ENCODE data around the gene JCHAIN.
"Not testable (repeated sequence)": the region's sequence is repeated elsewhere in the genome, so short reads cannot be mapped to it uniquely, and the experiment has no call there.

Gene JCHAIN

GRCh38 chr4:70687821-70688794, 21.8 kb upstream of the JCHAIN start, which contains the start of gene UTP3:
Gene UTP3, plus strand, starts transcription at chr4:70688532. Its CDS starts 146 bp downstream, at chr4:70688678.
- H3K4me3 ChIP-seq (ENCODE audit: low read length): peak within 1 kb of the TSS; percentile 96
- H3K9ac ChIP-seq (ENCODE audit: low read length): peak within 1 kb of the TSS; percentile 91
- no peaks in the 10 kb centered on the region for H3K9me3 ChIP-seq (ENCODE audit: control insufficient read depth, low read depth, low read length)
- H3K4me1 ChIP-seq (ENCODE audit: control insufficient read depth, low read depth, low read length): peaks cover 12% of the 10 kb centered on the region
- peaks cover 9% of the 10 kb centered on the region for H3K36me3 ChIP-seq (ENCODE audit: control insufficient read depth, low read depth, low read length)
- peak within 1 kb of the TSS; percentile 86 for H3K27ac ChIP-seq (ENCODE audit: low read length)
- no peaks in the 10 kb centered on the region for H3K27me3 ChIP-seq (ENCODE audit: control insufficient read depth, insufficient read depth, low read length)

DNA sequence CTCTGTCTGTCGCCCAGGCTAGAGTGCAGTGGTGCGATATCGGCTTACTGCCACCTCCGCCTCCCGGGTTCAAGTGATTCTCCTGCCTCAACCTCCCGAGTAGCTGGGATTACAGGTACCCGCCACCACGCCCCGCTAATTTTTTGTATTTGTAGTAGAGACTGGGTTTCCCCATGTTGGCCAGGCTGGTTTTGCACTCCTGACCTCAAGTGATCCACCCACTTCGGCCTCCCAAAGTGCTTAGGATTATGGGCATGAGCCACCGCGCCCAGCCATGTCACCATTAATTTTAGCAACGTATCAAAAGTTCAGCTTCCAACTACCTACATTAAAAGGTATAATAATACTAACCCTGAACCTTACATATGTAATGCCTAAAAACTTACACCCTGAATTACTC, 21.1 kb upstream of the JCHAIN start:
- peak overlapping the region; percentile 91 for H3K9ac ChIP-seq (ENCODE audit: low read length)
- no peak overlapping the region for H3K27ac ChIP-seq (ENCODE audit: low read length)
- peak overlapping the region; percentile 96 for H3K4me3 ChIP-seq (ENCODE audit: low read length)
- no peaks in the 10 kb centered on the region for H3K9me3 ChIP-seq (ENCODE audit: control insufficient read depth, low read depth, low read length)
- H3K4me1 ChIP-seq (ENCODE audit: control insufficient read depth, low read depth, low read length): peaks cover 12% of the 10 kb centered on the region
- H3K27me3 ChIP-seq (ENCODE audit: control insufficient read depth, insufficient read depth, low read length): no peaks in the 10 kb centered on the region
- H3K36me3 ChIP-seq (ENCODE audit: control insufficient read depth, low read depth, low read length): peaks cover 9% of the 10 kb centered on the region

DNA sequence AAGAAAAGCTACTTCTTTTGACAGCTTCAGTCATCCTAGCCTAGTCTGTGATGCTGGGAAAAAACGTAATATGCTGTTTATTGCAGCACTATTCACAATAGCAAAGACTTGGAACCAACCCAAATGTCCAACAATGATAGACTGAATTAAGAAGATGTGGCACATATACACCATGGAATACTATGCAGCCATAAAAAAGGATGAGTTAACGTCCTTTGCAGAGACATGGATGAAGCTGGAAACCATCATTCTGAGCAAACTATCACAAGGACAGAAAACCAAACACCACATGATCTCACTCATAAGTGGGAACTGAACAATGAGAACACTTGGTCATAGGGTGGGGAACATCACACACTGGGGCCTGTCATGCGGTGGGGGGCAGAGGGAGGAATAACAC, 15.8 kb upstream of the JCHAIN start:
- H3K4me3 ChIP-seq (ENCODE audit: low read length); H3K9me3 ChIP-seq (ENCODE audit: control insufficient read depth, low read depth, low read length); H3K27me3 ChIP-seq (ENCODE audit: control insufficient read depth, insufficient read depth, low read length); H3K36me3 ChIP-seq (ENCODE audit: control insufficient read depth, low read depth, low read length); H3K27ac ChIP-seq (ENCODE audit: low read length); H3K9ac ChIP-seq (ENCODE audit: low read length); H3K4me1 ChIP-seq (ENCODE audit: control insufficient read depth, low read depth, low read length): not testable (repeated sequence)

GRCh38 chr4:70681704-70682103, 15.4 kb upstream of the JCHAIN start:
- Histone ChIP-seq H3K9me3 (ENCODE audit: control insufficient read depth, low read depth, low read length) (no peaks in the 10 kb centered on the region), H3K4me1 (ENCODE audit: control insufficient read depth, low read depth, low read length) (no peaks in the 10 kb centered on the region), H3K27me3 (ENCODE audit: control insufficient read depth, insufficient read depth, low read length) (no peaks in the 10 kb centered on the region), H3K4me3 (ENCODE audit: low read length) (no peak overlapping the region), H3K9ac (ENCODE audit: low read length) (no peak overlapping the region), H3K36me3 (ENCODE audit: control insufficient read depth, low read depth, low read length) (no peaks in the 10 kb centered on the region), H3K27ac (ENCODE audit: low read length) (no peak overlapping the region)

DNA sequence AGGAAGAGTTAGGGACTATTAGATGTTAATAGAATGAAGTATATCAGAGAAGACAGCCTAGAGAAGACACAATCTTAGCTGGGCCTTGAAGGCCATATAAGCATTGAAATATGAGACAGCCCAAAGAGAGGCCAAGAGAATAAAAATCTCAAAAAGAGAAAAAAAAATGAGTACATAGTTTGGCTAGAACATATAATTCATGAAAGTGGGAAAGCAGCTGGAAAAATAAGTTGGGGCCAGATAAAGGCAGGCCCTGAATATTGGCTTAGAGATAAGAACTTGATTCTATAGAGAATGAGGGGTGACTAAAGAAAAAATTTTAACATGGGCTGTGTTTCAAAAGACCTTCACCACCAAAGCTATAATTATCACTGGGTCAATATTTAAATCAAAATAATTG, 14.6 kb upstream of the JCHAIN start:
- Histone ChIP-seq H3K27ac (ENCODE audit: low read length) (no peak overlapping the region), H3K9ac (ENCODE audit: low read length) (no peak overlapping the region), H3K4me1 (ENCODE audit: control insufficient read depth, low read depth, low read length) (no peaks in the 10 kb centered on the region)

DNA sequence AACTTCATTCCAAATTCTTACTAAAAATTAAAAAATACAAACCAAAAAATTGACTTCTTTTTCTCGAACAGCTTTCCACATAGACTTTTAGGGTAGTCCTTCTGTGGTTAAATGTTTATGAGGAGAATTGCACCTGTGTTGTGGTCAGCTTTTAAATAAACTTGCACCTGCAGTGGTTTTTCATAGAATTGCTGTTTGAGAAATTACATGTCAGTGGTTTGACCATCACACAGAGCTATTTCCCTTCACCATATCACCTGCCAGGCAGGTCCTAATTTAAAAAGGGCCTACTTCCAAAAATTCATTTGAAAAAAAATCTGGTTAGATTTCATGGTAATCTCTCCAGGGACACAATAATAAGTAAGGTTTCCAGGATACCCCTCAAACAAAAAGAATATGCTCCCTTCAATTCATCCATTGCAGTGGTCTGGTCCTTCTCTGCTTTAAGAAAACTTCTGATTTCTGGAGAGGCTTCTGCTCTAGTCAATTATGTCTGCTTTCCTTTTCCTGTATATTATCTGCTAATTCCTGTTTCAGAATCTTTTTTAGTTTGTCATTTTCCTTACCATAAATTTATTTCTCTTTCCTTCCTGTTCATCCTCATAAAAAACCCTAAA, 12.2 kb upstream of the JCHAIN start:
- H3K9me3 ChIP-seq (ENCODE audit: control insufficient read depth, low read depth, low read length): no peaks in the 10 kb centered on the region
- no peak overlapping the region for H3K27ac ChIP-seq (ENCODE audit: low read length)
- no peaks in the 10 kb centered on the region for H3K27me3 ChIP-seq (ENCODE audit: control insufficient read depth, insufficient read depth, low read length)
- no peaks in the 10 kb centered on the region for H3K4me1 ChIP-seq (ENCODE audit: control insufficient read depth, low read depth, low read length)
- no peak overlapping the region for H3K9ac ChIP-seq (ENCODE audit: low read length)
- H3K4me3 ChIP-seq (ENCODE audit: low read length): no peak overlapping the region
- no peaks in the 10 kb centered on the region for H3K36me3 ChIP-seq (ENCODE audit: control insufficient read depth, low read depth, low read length)

More for the DNA sequence above, 14.6 kb upstream of the JCHAIN start:
- Histone ChIP-seq H3K4me3 (ENCODE audit: low read length) (no peak overlapping the region), H3K36me3 (ENCODE audit: control insufficient read depth, low read depth, low read length) (no peaks in the 10 kb centered on the region), H3K9me3 (ENCODE audit: control insufficient read depth, low read depth, low read length) (no peaks in the 10 kb centered on the region), H3K27me3 (ENCODE audit: control insufficient read depth, insufficient read depth, low read length) (no peaks in the 10 kb centered on the region)

- H3K27ac ChIP-seq (ENCODE audit: low read length): no peak overlapping the region
- H3K9me3 ChIP-seq (ENCODE audit: control insufficient read depth, low read depth, low read length): no peaks in the 10 kb centered on the region
- no peaks in the 10 kb centered on the region for H3K36me3 ChIP-seq (ENCODE audit: control insufficient read depth, low read depth, low read length)
- H3K9ac ChIP-seq (ENCODE audit: low read length): no peak overlapping the region
- H3K4me1 ChIP-seq (ENCODE audit: control insufficient read depth, low read depth, low read length): no peaks in the 10 kb centered on the region
- H3K4me3 ChIP-seq (ENCODE audit: low read length): no peak overlapping the region
- no peaks in the 10 kb centered on the region for H3K27me3 ChIP-seq (ENCODE audit: control insufficient read depth, insufficient read depth, low read length)
Measured at GRCh38 chr4:70676554-70677090, 10.3 kb upstream of the JCHAIN start.

- Histone ChIP-seq H3K4me1 (ENCODE audit: control insufficient read depth, low read depth, low read length) (no peaks in the 10 kb centered on the region), H3K9me3 (ENCODE audit: control insufficient read depth, low read depth, low read length) (no peaks in the 10 kb centered on the region), H3K27ac (ENCODE audit: low read length) (no peak overlapping the region), H3K4me3 (ENCODE audit: low read length) (no peak overlapping the region), H3K27me3 (ENCODE audit: control insufficient read depth, insufficient read depth, low read length) (no peaks in the 10 kb centered on the region), H3K36me3 (ENCODE audit: control insufficient read depth, low read depth, low read length) (no peaks in the 10 kb centered on the region), H3K9ac (ENCODE audit: low read length) (no peak overlapping the region)
Measured at GRCh38 chr4:70674731-70675130, 8.4 kb upstream of the JCHAIN start.

- no peak overlapping the region for H3K27ac ChIP-seq (ENCODE audit: low read length)
- no peaks in the 10 kb centered on the region for H3K36me3 ChIP-seq (ENCODE audit: control insufficient read depth, low read depth, low read length)
- H3K9me3 ChIP-seq (ENCODE audit: control insufficient read depth, low read depth, low read length): no peaks in the 10 kb centered on the region
- no peak overlapping the region for H3K4me3 ChIP-seq (ENCODE audit: low read length)
- no peaks in the 10 kb centered on the region for H3K27me3 ChIP-seq (ENCODE audit: control insufficient read depth, insufficient read depth, low read length)
- H3K4me1 ChIP-seq (ENCODE audit: control insufficient read depth, low read depth, low read length): no peaks in the 10 kb centered on the region
- no peak overlapping the region for H3K9ac ChIP-seq (ENCODE audit: low read length)
Measured at GRCh38 chr4:70674191-70674590, 7.9 kb upstream of the JCHAIN start.

DNA sequence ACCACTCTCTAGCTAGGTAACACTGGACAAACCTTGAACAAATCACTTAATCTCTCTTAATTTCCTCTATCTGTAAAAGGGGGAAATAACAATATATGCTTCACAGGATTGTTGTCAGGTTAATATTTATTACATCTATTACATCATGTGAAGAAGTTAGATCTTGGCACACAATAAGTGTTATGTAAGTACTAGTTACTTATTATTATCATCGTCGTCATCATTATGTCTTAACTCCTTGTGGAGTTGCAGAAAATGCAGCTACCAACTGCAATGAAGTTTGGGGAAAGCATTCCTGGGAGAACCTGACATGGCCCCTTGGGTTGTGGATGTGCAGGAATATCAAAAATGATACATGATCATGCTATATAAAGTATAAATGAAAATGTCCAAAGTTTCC, 4.8 kb upstream of the JCHAIN start:
- Histone ChIP-seq H3K4me1 (ENCODE audit: control insufficient read depth, low read depth, low read length) (no peaks in the 10 kb centered on the region), H3K27me3 (ENCODE audit: control insufficient read depth, insufficient read depth, low read length) (no peaks in the 10 kb centered on the region), H3K27ac (ENCODE audit: low read length) (no peak overlapping the region), H3K9ac (ENCODE audit: low read length) (no peak overlapping the region), H3K4me3 (ENCODE audit: low read length) (no peak overlapping the region), H3K36me3 (ENCODE audit: control insufficient read depth, low read depth, low read length) (no peaks in the 10 kb centered on the region), H3K9me3 (ENCODE audit: control insufficient read depth, low read depth, low read length) (no peaks in the 10 kb centered on the region)

DNA sequence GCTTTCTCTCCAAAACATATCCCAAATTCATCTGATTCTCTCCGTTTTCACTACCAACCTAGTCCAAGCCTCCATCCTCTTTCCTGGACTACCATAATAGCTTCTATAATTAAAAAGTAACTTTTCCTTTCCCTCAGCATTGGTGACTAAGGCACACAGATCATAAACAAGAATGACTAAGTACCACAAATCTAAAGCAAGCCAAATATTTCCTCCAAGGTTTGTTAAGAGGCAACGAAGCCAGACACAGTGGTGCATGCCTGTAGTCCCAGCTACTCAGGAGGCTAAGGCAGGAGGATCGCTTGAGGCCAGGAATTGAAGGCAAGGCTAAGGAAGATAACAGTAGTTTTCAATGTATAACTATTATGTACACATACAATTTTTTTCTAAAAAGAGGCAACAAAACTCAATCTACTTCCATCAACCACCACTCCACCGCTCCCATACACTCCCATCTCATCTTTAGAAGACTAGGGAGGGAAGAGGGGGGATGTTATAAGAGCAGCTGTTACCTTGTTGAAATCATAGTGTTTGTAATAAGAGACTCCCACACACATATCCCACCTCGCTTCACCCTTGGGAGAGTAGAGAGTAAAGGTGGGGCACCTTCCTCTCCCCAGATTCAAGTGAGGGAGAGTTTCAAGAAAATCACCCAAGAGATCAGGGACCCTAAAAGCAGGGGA, 4.2 kb upstream of the JCHAIN start:
- H3K36me3 ChIP-seq (ENCODE audit: control insufficient read depth, low read depth, low read length): no peaks in the 10 kb centered on the region
- no peaks in the 10 kb centered on the region for H3K27me3 ChIP-seq (ENCODE audit: control insufficient read depth, insufficient read depth, low read length)
- no peak overlapping the region for H3K4me3 ChIP-seq (ENCODE audit: low read length)
- H3K9ac ChIP-seq (ENCODE audit: low read length): no peak overlapping the region
- no peak overlapping the region for H3K27ac ChIP-seq (ENCODE audit: low read length)
- H3K4me1 ChIP-seq (ENCODE audit: control insufficient read depth, low read depth, low read length): no peaks in the 10 kb centered on the region
- no peaks in the 10 kb centered on the region for H3K9me3 ChIP-seq (ENCODE audit: control insufficient read depth, low read depth, low read length)

All from iPS-18a (cell line).